ENCODE data around the gene TNFAIP2.

DNA sequence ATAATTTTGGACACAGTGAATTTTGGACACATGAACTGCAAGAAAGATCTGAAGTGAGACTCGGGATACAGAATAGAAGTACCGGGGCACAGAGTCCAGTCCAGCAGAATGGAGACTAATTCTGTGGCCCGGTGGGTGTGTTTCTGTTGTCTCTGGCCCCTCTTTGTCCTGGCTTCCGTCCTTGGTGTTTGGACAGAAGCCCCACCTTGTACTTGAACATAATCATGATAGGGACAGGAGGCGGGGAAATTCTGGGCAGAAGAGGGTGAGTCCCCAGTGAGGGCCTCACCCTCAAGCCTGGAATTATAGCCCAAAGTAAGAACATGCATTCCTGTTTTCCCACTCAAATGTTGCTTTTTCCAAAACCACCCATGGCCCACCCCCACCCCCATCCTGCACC is 39.9 kb downstream of the TNFAIP2 start:
- TF ChIP-seq GATA2 (IDR thresholded peaks at IDR 0.05; ENCODE audit: low read depth, low read length): no peak
- no peak for TF ChIP-seq GATA3 (IDR thresholded peaks at IDR 0.05; ENCODE audit: low read depth, low read length)

Measured in SH-SY5Y (cell line).